ENCODE measurements around the gene ELMO2.

ELMO2 gene

DNA sequence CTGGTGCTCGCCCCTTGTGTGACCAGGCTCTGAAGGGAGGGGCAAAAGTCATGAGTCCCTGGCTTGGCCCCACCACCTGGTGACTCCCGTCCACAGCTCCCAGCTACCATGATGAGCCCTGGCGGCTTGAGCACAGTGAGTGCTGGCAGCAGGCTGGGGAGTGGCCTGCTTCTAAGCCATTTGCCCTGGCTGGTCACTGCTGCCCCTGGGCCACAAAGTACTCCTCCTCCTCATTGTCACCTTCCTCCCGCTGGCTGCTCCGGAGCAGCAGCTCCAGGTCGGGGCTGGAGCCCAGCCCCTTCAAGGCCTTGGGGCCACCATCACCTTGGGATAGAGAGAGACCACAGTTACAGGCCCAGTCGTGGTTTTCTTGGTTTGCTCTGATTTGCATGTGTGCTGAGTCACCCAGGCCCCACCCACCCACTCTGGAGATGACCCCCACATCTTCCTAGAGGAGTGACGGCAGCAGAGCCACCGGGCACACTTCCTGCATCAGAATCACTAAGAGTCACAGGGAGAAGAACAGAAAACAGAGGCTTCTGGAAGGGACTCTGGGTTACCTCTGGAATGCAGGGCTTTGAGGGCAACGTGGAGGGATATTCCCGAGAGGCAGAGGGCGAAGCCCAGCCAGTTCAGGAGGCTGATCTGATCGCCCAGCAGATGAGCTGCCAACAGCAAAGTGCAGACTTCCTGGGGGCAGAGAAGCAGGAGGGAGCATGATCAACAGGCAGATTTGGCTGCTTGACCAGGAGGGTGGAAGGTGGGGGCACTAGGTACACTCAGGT lies 56.0 kb downstream of the ELMO2 start:
- no peak for DNase-seq

DNA sequence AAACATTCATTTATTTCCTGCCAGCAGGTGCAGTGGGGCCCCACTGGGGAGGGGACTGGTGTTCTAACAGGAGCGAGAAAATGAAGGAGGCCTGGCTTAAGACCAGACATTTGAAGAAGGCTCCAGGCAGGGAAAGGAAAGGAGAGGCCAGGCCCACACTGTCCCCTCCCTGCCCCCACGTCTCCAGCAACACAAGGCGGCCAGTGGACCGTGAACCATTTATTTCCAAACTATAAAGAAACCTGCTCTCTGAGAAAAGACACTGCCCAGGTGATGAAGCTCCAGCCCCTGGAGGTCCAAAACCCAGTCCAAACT lies 56.7 kb downstream of the ELMO2 start:
- no peak for DNase-seq

DNA sequence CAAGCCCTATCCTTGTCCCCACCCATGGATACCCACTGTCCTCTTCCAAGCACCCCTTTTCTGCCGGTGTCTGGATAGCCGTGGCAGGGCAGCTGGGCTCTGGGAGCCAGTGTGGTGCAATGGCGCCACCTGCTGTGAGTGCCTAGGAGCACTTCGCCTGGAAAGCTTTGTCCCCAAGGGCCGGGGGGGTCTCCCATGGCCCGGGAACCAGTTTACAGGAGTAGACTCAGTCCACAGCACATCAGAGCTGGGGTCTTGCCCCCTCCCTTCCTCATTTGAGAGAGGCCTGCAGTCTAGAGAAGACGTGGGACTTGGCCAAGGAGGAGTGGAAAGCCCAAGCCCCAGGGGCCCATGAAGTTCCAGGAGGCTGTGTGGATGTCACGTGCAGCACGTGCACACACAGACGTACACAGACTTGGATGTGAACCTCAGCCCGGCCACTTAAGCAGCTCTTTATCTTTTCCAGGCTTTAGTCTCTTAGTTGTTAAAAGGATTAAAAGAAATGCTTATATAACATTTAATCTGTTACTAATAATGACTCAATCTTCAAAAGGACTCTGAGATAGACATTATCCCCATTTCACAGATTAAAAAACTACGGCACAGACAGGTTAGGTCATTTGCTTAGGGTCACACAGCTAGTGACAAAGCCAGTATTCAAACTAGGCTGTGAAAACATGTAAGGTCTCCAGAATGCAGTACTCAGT lies 57.2 kb downstream of the ELMO2 start:
- DNase-seq: peak; percentile 45

DNA sequence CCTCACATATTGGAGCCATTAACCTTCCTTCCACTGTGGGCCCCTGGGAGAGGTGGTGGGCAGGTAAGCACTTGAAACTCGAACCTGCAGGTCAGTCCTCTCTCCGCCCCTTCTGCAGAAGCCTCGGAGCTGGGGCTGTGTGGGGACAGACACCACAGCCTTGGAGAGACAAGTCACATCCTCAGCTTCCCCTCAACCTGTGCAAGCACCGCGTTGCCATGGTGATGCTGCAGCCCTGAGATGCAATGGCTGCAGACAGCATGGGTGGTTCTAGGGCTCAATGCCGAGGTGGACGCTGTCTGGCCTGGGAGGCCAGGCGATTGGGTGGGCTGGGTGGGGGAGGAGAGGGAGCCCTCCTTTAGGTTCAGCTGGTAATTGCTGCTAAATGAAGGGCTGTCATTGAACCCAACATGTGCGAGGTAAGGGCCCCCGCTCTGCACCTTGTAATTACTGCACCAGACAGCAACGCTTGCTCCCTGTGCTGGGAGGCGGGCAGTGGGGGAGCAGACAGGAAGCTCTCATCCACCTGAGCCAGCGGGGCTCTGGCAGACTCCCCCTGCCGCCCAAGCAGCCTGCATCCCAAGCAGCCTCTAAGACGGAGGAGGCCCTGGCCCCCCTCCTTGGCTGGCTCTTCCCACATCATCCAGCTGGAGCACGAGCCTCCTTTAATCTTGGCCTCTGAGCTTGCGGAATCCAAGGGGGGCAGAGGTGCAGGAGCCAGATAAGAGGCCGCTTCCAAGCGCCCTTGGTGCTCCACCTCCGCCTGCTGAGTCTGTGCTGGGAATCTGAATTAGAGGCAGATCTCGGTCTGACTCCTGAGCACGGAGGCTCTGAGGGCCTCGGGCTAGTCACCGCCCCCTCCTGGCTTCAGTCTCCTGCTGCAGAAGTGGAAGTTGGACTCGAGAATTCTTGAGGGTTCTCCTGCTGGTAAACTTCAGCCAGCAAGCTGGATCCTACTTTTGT lies 58.3 kb downstream of the ELMO2 start:
- DNase-seq: no peak

DNA sequence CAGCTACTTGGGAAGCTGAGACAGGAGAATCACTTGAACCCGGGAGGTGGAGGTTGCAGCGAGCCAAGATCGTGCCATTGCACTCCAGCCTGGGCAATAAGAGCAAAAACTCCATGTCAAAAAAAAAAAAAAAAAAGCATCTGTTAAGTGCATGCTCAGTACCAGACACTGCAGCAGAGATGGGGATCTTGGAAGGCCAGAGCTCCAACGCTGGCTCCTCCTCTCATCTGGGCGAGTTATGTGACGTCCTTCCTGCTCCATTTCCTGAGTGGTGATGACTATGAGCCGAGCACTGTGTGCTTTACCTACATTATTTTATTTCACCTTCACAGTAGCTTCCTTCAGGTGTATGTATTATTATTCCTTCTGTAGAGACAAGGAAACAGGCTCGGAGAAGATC lies 59.6 kb downstream of the ELMO2 start:
- no peak for DNase-seq

DNA sequence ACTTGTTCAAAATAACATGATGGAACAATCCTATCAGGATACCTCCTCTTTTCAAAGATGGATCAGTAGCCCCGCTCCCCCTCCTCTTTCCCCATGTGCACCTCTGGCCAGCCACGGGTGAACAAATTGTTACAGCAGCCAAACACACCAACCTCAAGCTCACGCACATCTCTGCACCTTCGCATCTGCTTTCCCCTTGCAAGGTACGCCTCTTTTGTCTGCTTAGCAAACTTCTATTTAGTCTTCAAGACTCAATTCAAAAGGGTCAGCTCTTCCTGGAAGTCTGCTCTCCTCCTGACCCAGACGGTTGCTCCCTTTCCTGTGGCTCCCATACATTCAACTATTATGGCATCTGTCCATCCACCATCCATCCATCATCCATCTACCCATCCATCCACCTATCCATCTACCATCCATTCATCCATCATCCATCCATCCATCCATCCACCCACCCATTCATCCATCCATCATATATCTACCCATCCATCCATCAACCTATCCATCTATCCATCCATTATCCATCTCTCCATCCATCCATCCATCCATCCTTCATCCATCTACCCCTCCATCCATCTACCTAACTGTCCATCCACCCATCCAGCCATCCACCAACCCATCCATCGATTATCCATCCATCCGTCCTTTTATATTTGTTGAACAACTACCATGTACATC lies 61.8 kb downstream of the ELMO2 start:
- no peak for DNase-seq

DNA sequence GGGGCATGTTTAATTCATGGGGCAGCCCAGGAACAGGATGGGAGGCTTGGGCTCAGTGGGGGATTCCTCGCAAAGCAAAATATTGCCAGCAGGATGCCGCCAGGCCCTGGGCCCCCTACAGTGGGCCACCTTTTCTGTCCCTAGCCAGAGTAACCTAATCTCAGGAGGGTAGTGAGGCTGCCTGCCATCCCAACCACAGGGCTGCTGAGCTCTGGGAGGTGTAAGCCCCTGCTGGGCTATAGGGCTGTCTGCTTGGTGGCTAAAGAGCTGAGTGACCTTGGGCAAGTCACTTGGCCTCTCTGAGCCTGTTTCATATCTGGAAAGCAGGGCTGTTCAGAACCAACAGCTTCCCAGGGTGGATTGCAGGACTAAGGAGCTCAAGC lies 62.4 kb downstream of the ELMO2 start:
- no peak for DNase-seq

DNA sequence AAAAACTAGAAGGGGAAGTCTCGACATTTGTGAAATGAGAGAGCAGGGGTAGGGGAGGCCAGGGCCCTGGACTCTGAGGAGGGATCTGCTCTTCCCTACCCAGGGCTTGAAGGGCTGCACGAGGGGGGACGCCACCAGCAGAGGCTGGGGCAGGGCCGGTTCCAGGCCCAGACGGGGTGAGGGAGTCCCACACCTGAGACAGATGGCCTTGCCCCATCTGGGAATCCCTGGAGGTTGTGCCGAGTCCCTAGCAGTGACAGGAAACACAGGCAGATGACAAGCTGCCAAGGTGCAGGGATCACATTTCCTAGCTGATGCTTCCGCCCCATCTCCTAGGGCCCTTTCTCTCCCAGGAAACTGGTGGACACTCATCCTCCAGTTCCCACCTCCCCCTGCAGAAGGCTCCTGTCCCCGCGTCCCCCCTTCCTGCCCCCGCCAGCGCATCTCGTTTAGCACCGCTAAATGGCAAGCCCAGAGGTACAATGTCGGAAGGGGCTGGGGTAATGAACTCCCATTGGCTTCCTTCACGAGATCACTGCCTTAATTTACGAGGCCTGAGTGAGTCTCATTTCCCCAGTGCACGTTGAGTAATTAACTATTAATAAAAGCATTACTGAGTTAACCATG lies 63.0 kb downstream of the ELMO2 start:
- no peak for DNase-seq

DNA sequence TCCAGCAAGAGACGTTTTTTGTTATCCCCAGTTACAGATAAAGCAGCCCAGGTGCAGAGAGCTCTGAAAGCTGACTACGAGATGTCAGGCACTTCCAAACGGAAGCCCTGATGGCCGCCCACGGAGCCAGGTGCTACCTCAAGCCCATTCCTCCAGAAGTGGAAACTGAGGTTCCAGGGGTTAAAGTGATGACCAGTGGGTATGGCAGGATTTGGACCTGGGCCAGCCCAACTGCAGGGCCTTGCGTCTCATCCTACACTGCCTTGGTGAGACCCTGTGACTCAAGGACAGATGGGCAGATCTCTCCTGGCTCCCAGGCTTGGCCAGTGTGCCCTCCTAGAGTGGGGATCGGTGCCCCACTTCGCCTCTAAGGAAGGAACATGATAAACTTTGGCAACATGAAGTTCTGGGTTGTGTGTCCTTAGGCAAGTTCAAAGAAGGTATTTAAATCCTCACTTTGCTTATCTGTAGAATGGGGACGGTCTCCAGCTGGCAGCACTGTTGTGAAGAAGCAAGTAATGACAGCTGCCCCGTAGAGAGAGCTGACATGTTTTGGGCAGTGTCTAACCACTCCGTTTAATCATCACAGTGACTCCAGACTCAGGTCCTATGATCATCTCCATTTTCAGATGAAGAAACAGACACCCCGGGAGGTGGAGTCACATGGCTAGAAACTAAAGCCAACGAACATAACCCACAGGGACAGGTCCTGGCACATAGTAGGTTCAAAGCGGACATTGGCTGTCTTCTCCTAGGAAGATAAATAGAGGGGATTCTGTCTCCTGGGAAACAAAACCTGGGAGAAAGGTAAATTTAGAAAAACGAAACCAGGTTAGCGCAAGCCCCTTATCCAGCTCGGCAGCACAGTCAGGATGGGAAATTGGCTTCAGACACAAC lies 63.7 kb downstream of the ELMO2 start:
- DNase-seq: no peak

DNA sequence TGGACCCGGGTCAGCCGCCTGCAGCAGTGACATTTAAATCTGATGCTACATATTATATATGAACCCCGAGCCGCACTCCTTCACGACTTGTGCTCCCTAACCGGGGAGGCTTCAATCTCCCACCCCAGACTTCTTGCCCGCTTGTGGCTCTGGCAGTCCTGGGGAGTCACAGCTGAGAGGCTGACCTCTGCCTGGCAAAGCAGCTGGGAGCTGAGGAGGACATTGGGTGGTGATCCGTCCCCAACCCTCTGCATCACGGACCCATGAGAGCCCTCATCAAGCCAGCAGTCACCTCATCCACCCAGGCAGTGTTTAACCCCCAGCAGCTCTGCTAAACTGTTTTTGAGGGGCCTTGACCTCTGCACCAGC lies 64.4 kb downstream of the ELMO2 start:
- DNase-seq: no peak

DNA sequence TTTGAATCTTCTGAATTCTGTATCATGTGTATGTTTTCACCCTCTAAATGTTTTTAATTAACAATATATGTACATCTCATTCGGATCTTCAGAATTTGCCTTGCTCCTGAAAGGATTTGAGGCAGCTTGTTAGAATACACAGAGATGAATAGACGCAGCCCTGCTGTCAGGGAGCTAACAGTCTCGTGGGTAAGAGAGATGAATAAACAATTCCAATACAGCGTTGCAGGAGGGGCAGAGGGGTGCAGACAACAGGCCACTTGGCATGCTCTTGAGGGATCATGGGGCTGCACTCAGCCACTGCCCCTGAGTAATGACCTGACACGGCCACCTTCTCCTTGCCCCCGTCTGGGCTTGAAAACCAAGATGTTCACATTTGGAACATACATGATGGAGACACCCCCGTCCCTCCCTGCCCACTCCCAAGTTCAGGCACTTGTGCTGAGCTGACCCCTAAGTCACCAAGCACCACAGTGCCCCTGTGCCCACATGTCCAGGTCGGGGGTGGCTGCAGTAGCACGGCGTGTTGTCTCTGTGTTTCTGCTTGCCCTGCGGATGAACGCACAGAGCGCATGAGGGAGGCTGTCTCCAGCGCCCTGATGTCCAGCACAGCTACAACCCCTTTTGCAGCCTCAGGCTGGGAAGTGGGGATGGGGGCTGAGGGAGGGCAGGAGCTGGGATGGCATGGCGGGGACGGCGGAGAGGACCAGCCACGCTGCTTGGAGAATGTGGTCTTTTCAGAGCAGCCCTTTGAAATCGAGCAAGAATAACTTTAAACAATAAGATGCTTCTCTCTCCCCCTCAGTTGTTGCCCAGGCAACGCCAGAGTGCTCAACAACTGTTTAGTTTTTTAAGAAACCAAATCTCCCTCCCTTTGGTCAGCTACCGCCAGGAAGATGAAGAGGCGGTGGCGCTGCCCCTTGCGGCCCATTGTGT lies 65.1 kb downstream of the ELMO2 start:
- DNase-seq: no peak

DNA sequence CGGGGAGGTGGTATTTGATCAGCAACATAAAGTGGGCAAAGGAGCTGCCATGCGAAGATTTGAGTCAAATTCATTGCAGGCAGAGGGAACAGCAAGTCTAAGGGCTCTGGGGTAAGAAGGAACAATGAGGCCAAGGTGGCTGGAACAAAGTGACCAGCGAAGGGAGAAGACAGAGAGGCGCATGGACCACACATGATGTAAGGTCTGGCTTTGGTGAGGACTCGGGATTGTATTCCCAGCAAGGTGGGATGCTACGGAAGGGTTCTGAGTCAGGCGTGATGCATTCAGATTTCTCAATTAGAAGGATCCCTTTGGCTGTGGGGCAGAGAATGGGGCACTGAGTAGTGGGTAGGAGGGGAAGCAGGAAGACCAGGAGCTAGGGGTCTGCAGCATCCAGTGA lies 67.4 kb downstream of the ELMO2 start:
- DNase-seq: no peak

DNA sequence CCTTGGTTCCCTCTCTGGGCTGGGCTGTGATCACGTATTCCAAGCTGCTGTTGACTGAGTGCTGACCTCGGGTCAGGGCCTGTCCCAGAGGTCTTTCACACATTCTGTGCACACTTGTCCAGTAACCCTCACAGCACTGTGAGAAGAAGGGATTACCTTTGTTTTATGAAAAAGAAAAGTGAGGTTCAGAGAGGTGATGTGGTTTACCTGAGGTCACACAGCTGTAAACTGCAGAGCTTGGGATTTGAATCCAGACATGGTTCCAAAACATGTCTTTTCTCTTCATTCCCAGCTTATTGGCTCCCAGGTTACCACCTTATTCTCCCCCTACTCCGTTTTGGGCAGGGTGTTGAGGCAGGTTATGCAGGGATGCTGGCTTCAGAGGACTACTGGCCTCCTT lies 69.7 kb downstream of the ELMO2 start:
- DNase-seq: no peak

DNA sequence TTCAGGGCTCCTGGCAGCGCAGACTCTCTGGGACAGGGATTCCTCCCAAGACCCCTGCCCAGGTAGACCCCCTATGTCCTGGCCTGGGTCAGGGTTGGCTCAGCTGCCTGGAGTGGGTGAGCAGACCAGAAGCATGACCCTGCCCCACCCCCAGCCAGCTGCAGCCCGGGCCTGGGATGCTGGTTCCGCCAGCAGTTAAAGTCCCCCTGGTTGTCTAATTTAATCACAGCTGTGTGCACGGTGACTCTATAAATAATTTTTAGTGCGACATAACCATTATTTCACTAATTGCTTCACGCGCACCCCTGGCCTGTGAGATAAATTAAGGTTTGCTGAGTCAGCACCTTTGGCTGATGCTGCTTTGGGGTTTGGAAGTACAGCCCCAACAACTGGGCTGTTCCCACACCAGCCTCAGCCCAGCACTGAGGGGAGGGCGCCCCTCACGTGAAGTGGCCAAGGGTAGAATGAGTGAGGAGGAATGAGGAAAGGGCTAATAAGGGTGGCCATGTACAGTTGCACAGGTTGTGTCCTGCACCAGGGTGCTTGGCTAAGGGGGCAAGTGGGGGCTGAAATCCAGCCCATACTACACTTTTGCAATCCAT lies 72.0 kb downstream of the ELMO2 start:
- DNase-seq: no peak

DNA sequence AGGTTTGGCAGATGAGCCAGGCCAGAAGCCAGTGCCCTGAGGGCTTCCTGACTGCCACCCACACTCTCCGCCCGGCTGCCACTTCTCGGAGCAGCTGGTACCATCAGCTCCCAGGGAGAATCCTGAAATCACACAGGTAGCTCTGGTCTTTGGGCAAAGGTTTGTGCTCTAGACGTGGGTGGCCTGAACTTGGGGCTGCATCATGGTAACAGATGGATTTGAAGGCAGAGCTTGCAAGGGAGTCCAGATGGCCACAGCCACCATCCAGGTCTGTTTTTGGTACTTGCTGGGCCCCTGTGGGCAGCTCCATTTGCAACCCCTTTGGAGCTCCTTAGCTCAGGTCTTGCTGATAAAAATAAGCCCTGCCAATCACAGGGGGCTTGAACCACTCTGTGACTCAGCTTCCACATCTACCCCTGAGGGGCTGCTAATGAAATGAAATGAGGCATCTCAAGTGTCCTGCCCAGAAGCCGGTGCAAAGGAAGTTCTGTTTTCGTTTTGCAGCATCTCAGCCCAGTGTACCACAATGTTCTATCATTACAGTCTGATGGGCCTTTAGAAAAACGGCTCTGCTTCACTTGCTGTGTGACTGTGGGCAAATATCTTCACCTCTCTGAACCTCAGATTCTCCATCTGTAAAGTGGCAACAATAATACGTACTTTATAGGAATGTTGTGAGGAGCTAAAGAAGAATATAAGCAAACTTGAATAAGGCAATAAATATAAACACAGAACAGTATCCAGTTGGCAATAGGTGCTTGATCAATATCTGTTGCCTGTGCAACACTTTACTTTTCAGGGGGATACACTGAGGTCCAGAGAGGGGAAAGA lies 73.0 kb downstream of the ELMO2 start:
- no peak for DNase-seq

DNA sequence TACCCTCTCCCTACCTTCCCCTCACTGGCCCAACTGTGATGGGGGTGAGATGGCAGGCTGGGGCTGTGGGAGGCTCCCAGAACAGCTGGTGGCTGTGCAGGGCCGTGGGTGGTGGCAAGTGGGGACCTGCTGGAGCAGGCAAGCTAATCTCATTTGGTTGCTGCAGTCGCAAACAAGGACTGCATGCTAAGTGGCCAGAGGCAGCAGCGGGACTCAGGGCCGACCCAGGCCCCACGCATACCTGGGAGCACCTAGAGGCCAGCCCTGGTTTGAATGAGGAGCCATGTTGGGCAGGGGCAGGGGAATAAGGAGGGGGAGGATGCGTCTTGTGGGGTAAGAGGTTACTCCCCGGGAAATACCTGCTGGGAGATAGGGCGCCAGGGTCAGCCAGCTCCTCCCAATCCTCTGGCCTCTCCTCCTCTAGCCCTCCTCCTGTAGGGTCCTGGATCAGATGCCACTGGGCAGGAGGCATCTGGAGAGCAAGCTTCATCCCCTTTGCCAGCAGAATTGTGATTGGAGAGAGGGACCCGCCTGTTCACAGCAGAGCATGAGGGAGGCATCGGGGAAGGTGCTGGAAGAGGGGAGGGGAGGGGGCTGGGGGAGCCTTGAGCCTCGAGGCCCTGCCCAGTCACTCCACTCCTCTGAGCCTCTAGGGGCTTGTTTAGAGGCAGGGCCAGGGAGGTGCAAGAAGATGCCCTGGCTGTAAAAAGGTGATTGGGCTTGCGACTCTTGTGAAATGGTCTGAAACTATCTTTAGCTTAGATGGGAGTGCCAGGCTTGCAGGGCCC lies 73.8 kb downstream of the ELMO2 start:
- DNase-seq: no peak

DNA sequence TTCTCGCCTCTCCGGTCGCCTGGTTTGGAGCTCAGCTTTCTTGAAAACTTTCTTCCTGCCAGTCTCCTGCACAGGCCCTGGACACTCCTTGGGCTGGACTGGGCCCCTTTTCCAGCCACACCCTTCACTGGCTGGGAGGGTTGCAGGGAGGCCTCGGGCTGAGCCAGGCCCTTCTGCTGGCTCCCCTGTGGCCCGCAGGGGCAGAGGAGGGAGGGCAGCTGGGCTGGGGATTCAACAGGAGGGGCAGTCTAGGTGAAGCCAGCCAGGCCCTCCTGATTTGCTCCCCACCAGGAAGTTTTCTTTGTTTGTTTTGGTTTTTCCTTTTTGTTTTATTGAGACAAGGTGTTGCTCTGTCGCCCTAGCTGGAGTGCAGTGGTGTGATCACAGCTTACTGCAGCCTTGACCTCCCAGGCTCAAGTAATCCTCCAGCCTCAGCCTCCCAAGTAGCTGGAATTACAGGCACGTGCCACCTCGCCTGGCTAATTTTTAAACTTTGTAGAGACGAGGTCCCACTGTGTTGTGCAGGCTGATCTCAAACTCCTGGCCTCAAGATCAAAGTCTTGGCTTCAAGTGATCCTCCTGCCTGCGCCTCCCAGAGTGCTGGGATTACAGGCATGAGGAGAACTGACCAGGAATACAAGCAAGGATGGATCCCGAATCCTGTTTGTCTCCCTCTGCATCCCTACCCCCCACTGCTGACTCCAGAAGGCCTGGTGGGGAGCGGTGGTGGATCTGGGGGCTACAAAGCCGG lies 74.6 kb downstream of the ELMO2 start:
- DNase-seq: no peak
